NCI-H510A (cell line): Measurements from ENCODE around the gene TTLL9.
A peak's percentile ranks its signal among the peaks of the same experiment; 100 is the strongest.

Experiments
- DNase-seq: peaks from one replicate; lab custom pipeline; 2025; lab: John Stamatoyannopoulos, UW

TTLL9 gene

DNA sequence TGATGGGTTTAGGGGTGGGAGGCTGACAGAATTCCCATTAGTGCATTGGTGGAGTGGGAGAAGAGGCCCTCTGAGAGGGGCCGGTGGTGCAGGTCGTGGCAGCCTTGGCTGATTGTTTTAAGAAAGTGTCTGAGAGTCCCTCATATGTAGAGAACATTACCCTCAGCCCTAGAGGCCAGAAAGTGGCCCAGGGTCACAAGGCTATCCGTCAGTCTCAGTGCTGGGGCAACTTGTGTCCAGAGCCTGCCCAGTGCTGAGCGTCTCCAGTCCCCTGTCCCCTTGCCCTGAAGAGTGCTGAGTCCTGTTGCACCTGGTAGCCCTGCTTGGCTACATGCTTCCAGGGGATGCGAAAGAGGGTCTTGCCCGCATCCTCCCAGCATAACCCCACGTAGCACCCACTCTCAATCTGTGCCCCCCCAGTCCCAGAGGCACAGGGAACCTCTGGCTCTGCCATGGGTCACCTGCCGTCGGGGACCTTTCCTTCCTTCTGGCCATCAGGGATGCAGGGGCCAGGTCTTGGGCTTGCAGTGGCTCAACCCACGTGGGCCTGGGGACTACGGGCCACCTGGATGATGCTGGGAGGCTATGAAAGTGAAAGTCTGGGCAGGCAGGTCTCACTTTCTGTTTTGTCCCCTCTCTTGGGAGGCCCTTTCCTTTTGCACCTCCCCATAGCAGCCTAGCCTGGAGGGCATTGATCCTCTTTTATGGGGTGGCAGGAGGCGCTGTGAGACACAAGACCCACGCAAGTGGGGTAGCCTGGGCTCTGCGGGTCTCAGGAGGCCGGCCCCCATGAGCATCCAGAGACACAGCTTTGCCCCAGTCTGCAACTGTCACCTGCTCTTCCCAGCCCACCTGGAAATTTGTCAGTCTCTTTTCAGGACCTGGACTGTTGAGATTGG, 12.3 kb upstream of the TTLL9 start:
- no peak for DNase-seq

DNA sequence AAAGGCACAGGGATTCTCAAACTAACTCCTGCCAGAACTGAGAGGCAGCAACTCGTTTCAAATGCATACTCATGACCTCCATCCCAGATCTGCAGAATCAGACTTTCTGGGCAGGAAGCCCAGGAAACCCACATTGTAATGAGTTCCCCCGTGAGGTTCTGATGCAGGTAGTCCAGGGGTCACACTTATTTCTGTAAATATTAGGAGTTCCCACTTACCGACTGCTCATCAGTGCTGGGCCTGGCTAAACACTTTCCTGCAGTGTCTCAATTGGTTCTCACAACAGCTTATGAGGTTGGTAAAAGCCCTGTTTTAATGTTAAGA, 11.7 kb upstream of the TTLL9 start:
- DNase-seq, result no peak

DNA sequence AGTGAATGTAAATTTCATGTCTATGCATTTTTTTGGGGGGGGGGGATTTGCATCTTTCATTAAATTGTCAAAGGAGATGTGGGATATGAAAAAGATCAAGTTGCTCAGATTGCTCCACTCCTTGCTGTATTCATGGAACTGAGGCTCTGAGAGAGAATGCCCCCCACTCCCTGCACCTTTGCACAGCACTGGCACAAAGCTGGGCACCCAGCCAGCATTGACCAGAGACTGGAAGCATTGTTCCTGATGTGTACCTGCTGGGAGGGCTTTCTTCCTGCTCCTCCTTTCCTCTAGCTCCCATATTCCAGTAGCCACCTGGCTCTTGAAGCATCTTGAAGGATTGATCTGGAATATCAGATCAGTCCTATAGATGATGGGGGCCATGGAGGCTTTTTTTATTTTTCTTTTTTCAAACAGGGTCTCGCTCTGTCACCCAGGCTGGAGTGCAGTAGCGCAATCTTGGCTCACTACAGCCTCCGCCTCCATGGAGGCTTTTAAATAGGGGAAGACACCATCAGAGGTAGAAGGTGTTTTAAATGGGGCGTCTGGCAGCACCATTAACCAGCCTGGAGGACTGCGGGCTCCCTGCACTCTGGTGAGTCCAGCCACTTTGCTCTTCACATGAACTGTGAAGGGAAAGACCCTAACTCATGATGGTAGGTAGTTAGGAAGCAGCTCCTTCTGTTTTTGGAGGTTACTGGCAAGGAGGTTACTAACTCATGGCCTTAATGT, 11.0 kb upstream of the TTLL9 start:
- DNase-seq, result no peak

DNA sequence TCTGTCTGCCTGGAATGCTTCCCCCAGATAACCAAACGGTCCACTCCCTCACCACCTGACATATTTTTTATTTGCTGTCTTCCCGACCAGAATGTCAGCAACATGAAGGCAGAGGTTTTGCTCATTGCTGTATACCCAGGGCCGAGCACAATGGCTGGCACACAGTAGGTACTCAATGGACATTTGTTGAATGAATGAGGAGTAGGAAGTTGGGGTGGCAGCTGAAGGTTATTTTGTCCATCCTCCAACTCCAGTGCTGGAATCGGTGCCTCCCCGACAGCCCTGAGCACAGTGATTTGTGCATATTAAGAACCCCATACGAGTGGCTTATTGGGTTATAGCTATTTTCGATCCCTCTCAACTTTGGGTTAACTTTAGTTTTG, 10.4 kb upstream of the TTLL9 start:
- DNase-seq, result no peak

DNA sequence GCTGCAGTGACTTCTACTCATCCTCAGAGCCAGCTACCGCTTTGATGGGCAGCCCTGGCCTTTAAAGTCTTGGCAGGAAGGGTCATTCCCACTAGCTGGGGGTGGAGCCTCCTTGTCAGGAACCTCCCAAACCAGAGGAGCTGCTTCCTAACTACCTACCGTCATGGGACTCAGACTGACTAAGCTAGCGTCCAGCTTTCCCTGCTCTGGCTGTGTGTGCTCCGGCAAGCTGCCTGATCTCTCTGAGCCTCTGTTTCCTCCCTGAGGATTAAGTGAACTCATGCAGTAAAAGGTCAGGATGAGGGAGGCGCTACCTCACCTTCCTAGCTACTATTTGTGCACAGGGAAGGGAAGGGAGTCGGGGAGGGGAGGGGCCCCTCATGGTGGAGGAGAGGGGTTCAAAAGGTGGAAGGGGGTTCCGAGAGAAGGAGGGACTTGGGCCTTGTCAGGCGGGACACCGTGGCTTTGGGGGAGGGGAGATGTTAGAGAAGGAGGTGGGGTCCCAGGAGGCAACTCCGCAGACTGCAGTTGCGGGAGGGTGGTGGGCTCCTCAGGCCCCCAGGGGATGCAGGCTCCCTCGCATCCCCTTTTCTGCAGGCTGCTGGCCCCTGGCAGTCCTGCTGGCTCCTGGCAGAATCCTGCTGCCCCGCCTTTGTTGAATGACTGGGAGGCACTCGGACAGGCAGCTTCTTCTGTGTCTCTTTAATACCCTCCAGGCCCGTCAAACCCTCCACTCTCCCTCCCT, 9.9 kb upstream of the TTLL9 start:
- DNase-seq, result no peak

DNA sequence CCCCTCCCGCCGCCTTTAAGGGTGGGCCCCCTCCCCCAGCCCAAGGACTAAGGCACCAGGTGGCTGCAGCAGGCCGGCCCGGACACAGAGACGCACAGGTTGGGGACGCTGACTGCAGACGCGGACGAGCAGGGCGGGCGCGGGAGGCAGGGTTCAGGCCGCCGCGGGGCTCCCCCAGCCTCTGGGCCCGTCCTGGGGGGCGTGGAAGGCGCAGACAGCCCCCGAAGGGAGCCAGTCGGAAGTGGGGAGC, 9.4 kb upstream of the TTLL9 start:
- peak; percentile 21 for DNase-seq

DNA sequence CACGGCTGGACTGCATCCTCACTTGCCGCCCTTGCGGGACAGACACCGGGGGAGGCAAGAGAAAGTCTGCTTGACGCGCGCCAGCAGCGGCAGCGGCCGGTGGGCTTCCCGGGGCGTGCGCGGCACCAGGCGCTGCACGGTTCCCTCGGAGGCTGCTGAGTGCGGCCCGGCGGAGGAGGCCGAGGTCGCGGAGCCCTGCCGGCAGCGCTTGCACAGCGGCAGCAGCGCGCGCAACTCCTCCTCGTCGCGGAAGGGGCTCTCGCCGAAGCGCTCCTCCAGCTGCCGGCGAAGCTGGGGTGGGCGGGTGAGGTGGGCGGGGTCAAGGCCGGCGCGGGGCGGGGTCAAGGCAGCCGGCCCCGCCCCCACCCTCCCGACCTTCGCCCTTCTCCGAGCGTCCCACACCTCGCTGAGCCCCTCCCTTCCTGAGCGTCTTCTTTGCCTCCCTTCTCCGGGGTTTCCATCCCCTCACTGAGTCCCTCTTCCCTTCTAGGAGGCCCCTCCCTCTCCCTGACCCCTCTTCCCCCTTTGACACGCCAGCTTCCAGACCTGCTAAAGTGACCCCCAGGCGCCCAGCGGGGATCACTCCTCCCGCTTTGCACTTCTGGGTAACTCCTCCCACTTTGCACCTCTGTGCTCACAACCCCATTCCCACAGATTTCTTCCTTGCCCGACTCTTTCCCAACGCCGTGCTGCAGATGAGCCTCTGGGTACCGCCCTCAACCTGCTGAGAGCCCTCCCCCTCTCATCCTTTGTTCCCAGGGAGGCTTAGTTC, 8.9 kb upstream of the TTLL9 start:
- peak; percentile 80 for DNase-seq

DNA sequence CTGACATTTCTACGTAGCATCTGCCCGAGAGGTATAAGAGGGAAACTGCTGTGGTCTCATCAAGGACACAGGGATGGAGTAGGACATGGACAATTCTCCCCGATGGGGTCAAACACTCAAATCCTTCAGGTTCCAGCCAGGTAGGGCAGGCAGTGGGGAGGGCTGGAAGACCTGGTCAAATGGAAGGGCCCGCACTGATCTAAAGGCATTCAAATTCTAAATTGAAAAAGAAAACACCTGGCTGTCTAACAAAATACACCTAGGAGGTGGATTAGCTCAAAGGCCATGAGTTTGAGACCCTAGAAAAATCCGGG, 8.3 kb upstream of the TTLL9 start:
- DNase-seq, result no peak

DNA sequence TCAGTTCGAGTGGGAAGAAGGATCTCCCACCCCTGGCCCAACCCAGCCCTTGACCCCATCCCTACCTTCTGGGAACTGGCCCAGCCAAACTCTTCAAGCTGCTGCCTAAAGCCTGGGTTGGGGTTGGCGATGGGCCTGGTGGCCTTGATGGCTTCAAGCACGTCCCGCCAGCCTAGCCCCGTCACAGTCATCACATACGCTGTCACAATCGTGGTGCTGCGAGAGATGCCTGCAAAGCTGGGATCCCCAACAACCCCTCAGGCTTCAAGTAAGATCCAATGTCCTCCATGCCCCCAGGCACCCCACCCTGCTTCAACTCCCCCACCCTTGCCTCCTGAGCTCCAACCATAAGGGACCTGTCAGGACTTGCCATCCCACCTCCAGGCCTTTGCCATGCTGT, 7.9 kb upstream of the TTLL9 start:
- DNase-seq, result no peak

DNA sequence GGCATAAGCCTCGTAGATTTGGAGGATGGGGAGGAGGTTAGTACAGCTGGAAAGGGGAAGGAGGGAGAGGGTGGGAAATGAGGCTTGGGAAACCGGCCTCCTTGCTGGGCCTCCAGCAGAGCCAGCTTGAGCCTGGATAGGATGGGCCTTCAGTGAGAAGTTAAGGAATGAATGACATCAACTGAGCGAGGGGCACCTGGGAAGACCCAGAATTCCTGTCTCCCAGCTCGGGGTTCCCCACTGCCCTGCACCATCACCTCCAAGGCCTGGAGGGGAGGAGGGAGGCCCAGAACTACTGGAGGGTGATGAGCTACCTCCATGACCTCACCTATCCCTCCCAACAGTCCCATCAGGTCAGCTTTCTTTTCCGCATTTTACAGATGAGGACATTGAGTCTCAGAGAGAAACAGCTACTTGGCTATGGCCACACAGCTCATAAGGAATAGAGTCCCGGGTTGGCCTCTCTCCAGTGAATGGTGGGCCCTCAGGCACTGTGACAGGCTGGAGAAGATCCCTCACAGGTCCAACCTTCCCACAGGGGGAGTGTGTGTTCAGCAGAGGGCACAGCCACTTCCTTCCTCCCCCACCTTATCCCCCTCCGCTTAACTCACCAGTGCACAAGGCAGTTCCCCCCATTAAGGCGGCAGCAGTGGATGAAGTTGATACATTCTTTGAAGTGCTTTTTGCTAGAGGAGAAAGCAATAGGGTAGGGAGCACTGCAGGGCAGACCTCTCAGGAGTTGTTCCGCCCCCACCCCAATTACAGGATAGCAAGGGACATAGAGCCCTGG, 6.9 kb upstream of the TTLL9 start:
- DNase-seq, result no peak

DNA sequence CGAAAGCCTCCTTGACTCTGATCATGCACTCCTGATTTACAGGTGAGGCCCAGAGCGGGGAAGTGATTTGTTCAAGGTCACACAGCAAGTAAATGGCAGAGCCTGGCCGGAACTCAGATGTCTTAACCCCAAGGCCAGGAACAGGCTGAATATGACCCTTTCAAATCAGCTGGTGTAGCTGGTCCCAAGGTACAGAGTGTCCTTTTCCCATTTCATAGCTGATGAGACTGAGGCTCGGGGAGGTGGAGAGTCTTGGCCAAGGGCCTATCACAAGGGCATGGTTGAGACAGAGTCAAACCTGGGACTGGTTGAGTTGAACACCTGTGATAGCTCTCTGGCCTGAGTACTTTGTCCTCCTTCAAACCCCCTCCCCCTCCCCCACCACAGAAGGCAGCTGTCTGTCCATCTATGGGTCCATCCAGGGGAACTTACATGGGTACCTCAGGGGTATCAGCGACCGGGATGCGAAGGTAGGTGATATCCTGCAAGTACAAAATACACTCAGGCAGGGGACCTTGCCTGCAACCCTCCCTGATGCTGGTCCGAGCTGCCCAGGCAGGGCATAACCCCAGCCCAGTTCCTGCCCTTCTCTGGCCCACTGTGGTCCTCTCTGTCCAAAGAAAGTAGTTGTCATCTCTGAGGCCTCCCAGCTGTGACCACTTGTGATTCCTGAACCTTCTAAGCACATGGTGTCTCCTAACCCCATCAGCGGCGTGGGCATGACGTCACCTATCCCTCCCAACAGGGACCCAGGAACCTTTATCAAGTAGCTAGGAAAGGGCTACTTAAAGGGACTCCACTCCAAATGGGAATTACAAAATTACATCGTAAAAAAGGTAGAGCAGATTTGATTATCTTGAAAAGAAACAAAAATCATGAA, 5.7 kb upstream of the TTLL9 start:
- no peak for DNase-seq

DNA sequence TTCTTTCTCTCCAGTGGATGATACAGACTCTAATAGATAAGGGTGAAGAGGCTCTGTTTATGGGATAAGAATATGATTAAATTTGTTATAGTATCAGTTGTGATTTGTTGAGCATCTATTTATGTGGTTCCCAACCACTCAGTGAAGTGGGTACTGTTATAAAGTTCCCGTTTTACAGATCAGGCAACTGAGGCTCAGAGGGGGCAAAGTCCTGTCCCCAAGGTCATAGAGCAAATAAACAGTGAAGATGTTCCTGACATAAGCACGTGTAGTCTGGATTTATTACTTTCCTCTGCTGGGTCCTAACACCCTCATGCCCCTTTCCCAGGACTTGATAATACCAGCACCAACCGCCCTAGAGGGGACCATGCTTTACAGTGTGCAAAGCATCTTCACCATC, 4.2 kb upstream of the TTLL9 start:
- no peak for DNase-seq

DNA sequence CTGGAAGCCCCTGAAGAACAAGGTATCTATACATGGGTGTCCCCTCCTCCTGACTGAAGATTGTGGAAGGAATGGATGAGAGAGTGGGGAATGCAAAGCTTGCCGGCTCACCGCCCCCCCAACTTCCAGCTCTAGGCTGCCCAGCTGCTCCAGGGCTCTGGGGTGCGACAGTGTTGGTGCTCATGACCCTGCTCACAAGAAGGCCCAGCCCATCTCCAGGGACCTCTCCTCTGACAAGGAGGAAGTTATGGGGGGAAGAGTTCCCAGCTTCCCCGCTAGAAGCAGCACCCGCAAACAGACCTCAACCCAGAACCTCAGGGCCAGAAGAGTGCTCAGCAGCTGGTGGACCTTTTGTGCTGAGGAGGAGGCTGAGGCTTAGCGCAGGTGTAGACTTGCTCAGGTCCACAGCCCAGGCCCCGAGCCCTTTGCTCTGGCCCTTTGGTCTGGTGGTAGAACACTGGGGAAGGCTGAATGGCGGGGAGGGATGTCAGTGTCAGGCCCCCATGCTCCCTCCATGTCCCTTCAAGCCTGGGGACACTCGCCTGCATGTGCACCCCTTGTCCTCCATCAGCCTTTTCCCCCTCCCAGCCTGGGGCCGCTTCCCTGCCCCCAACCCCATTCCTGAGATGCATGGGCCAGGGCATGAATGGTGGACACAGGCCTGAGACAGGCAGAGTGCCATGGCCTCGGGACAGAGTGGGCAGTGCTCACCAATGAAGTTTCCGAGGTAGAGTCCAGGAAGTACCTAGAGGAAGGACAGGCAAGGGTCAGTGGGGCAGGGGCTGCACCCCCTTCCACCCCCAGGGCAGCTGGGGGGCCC, 1.4 kb upstream of the TTLL9 start:
- no peak for DNase-seq

DNA sequence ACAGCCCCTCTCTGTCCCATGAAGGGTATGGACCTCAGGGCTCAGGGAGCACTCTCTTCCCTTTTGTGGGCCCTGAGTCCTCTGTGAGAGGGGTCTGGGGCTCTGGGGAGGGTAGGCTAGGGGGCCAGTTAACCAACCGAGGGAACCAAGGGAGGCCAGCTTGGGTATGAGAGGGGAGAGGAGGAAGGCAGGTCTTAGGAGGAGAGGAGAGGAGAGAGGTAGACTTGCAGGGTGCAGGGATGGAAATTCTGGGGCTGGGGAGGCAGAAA, 827 bp upstream of the TTLL9 start:
- no peak for DNase-seq

DNA sequence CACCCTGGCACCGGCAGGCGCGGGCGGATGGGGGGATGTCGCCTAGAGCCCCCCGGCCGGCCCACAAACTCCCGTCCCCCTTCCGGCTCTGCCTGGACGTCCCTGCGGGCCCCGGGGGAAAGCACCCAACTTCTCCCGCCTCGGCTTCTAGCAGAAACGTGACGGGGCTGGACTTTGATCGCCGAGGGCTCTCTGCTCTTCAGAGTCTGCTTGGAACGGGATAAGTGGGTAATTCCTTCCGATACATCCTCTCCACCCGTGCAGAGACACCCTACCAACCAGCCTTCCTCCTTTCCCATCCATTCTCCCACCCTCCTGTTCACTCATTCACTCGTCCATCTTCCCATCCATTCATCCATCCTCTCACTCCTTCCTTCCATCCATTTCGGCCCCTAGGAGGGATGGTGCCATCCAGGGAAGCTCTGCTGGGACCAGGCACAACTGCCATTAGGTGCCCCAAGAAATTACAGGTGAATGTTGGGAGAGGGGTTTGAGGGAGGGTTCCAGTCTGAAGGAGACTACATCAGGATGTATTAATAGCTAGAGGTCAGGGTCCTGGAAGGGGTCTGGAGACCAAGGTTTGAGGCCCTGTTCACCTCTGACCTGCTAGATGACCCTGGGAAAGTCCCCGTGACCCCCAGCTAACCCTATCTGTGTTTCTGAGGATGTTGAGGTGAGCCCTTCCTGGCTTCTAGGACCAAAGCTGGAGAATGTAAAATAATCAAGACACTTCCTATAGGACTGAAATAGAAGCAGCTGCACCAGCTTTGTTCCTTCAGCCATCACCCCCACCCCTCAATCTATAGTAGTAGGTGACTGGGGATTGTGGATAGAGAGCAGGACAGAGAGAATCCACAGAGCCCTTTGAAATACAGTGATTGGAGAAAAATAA, 538 bp downstream of the TTLL9 start:
- no peak for DNase-seq

DNA sequence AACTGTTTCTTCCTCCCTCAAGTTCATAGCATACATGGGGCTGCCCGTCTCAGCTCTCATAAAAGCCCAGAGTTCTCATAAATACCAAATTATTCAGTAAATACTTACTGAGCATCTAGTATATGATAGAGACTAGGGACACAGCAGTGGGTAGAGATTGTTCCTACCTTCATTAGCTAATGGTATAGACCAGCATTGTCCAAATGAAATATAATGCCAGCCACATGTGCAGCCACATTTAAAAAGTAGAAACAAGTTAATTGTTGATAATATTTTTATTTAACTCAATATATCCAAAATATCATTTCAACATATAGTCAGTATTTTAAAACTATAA, 1.2 kb downstream of the TTLL9 start:
- DNase-seq, result no peak

DNA sequence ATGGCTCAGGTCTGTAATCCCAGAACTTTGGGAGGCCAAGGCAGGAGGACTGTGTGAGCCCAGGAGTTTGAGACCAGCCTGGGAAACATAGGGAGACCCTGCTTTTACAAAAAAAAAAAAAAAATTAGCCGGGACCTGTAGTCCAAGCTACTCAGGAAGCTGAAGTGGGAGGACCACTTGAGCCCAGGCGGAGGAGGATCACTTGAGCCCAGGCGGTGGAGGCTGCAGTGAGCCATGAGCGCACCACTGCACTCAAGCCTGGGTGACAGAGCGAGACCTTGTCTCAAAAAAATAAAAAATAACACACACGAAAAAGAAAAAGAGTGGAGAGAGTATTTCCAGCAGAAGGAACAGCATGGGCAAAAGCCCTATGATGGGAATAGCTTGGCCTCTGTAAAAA, 2.0 kb downstream of the TTLL9 start:
- DNase-seq, result peak; percentile 39

DNA sequence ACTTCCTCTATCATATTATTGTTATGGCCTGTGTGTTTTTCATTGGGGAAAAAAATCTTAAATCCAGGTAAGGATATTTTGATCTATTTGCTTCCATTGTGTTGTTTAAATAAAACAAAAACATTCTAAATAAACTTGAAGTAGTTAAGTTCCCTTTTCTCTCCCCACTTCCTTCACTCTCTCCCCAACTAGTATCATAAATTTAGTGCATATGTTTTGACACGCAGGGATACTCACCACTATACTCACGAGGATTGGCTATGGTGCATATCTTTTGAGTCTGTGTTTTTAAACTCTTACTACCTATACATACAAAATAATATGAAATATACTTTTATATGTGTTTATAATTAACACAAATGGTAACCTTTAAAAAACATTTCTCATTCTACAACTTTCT, 5.2 kb downstream of the TTLL9 start:
- DNase-seq, result no peak

DNA sequence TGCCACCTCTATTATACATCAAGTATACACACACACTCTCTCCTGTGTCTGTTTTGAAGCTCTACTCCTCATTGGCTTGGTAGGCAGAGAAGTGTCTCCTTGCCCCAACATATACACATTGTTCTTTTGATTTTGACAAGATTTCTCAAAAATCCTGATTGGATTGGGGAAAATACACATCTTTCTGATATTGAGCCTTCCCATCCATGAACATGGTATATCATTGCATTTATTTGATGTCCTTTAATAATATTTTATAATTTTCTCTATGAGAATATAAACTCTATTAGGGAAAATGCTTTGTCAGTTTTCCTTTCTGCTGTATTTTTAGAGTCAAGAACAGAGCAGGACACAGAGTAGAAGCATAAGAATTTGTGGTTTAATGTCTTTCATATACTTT, 7.2 kb downstream of the TTLL9 start:
- DNase-seq, result no peak
